ENCODE measurements around the gene PLA2G4E.

PLA2G4E gene

GRCh38 chr15:41983621-41984571, 36.9 kb downstream of the PLA2G4E start:
- no peak for DNase-seq (ENCODE audit: low read depth)
- no peak for TF ChIP-seq CTCF (IDR thresholded peaks at IDR 0.05; ENCODE audit: control insufficient read depth, extremely low read depth, insufficient read depth)
- H3K4me3 ChIP-seq (ENCODE audit: low read depth, low read length) = no peak overlapping the region

DNA sequence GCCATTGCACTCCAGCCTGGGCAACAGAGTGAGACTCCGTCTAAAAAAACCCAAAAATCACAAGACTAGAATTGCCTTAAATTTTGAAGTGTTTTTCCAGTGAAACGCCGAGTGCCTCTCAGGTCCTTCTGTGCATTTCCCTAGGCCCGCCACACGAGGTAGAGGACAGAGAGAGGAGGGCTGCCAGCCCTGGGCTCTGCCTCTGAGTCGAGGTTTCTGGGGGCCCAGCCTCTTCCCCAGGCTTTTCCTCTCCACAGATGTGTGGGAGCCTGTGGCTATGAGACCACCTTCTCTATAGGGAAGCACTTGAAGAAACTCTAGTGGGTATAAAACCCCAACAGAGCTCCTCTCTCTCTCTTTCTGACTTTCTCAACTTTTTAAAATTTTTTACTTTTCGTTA, 37.6 kb downstream of the PLA2G4E start:
- no peak for TF ChIP-seq CTCF (IDR thresholded peaks at IDR 0.05; ENCODE audit: control insufficient read depth, extremely low read depth, insufficient read depth)
- no peak for DNase-seq (ENCODE audit: low read depth)
- no peak overlapping the region for H3K4me3 ChIP-seq (ENCODE audit: low read depth, low read length)

- DNase-seq (ENCODE audit: low read depth) = no peak
- no peak for TF ChIP-seq CTCF (IDR thresholded peaks at IDR 0.05; ENCODE audit: control insufficient read depth, extremely low read depth, insufficient read depth)
- no peak overlapping the region for H3K4me3 ChIP-seq (ENCODE audit: low read depth, low read length)
Measured at GRCh38 chr15:41982133-41982930, 38.5 kb downstream of the PLA2G4E start.

- H3K4me3 ChIP-seq (ENCODE audit: low read depth, low read length) = no peak overlapping the region
- TF ChIP-seq CTCF (IDR thresholded peaks at IDR 0.05; ENCODE audit: control insufficient read depth, extremely low read depth, insufficient read depth) = no peak
- DNase-seq (ENCODE audit: low read depth) = no peak
Measured at GRCh38 chr15:41981371-41982132, 39.3 kb downstream of the PLA2G4E start.

DNA sequence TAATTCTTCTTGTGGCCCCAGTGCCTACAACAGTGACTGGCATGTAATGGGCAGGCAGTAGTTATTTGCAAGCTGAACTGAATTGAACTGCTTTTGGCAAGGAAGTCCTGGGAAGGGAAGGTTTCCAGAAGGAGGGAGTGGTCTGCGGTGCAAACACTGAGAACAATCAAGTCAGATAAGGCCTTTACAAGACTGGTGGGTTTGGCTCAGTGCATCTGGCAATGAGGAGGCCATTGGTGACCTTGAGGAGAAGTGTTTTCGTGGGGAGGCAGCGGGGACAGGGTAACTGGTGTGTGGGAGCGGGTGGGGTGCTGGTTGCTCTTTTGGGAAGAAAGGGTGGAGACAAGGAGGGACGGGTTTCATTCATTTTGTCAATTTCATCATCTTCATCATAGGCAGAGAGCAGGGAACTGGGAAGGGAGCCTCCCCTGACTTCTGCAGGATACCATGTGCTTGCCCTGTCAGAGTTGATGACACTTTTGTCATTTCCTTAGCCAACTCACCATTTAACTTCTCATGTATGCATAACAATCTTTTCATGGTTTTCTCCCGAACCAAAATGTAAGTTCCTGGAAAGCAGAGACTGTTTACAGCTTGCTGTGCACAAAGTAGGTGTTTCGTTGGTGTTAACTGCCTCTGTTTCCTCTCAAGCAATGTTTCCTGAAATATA, 40.1 kb downstream of the PLA2G4E start:
- no peak overlapping the region for H3K4me3 ChIP-seq (ENCODE audit: low read depth, low read length)
- no peak for DNase-seq (ENCODE audit: low read depth)
- TF ChIP-seq CTCF (IDR thresholded peaks at IDR 0.05; ENCODE audit: control insufficient read depth, extremely low read depth, insufficient read depth) = no peak

Measured in LNCaP clone FGC (cell line).